Spinal cord (tissue), 10 donors: ENCODE data around the gene HRK. TPM values are rescaled to one million over a fixed set of nuclear protein-coding genes. Genes with fewer than 3 reads are reported as not detected.

Source experiments
- DNase-seq, 6 donors: peaks; one replicate each; pipeline versions ENCODE4 v3.0.0 to v3.0.0-alpha.2; 2013 to 2015; ENCODE audit warnings: low spot score in 6 of 6, low read depth in 4 of 6
- H3K27ac ChIP-seq: one replicate; pipeline ENCODE4 v1.5.1; 2013; ENCODE audit warnings: low read depth, low read length, control low read depth
- H3K27me3 ChIP-seq: one replicate; pipeline ENCODE4 v1.6.1; 2013; ENCODE audit warnings: low read length; ENCODE audit not compliant: control insufficient read depth, insufficient read depth
- H3K36me3 ChIP-seq: one replicate; pipeline ENCODE4 v1.6.1; 2013; ENCODE audit warnings: low read length; ENCODE audit not compliant: control insufficient read depth, insufficient read depth
- H3K4me1 ChIP-seq: one replicate; pipeline ENCODE4 v1.6.1; 2013; ENCODE audit warnings: low read length; ENCODE audit not compliant: control insufficient read depth, insufficient read depth
- H3K4me3 ChIP-seq: one replicate; pipeline ENCODE4 v1.5.1; 2013; ENCODE audit warnings: low read depth, low read length, control low read depth
- H3K9me3 ChIP-seq: one replicate; pipeline ENCODE4 v1.6.1; 2013; ENCODE audit warnings: low read length; ENCODE audit not compliant: control insufficient read depth, insufficient read depth
- WGBS: methylation state at CpG from one replicate; pipeline ENCODE4 v1.1.5; 2013; ENCODE audit warnings: missing lambda C conversion rate; ENCODE audit not compliant: insufficient coverage; 5-methylcytosine and 5-hydroxymethylcytosine counted together
- polyA plus RNA-seq, 2 donors: library from polyadenylated mRNA; unstranded; fragments of 120-200 nt; gene quantifications; one replicate each; pipeline ENCODE4 v1.2.1, GENCODE V29; 2013; ENCODE audit not compliant: insufficient read length in 2 of 2
- total RNA-seq, 2 donors: library from RNA; depleted of rRNA in 1 of 2; stranded (reverse); fragments of 120-200 nt in 1 of 2; fragments of >200 nt in 1 of 2; gene quantifications; one replicate each; pipeline versions ENCODE4 v1.2.3 to v1.2.4, GENCODE V29; 2013 to 2014
- donor health status: healthy.

The HRK gene
- total and polyA plus RNA-seq, 4 donors: 2.5 to 4.2 (median 2.9) TPM

DNA sequence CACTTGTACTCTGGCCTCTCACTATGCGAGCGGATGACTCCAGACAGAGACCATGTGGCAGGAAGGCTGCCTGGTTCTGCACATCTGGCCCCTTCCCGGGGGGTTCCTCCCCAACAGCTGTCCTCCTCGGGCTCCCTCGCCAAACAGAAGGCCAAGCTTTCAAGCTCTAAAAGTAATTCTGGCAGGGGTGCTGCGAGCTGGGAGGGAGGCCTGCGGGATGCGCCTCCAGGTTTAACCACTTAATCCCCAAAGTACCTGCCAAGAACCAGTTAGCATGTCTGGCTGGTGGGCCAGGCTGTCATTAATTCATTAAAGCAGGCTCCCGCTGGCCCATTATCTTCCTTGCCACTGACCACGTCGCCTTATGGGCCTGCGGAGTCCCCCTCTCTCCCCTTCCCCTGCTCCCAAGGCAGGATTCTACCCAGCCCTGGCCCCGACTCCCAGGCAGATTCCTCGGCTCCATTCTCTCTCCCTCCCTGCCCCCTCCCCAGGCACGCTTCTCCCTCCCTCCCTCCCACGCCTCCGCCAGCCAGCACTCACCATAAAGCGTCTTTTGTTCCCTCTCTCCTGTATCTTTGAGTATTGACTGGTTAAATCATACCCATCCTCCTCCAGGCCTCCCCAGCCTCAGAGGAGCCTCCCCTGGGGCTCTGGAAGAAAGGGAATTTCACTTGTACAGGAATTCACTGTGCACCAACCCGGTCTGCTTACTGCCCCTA lies 4.9 kb downstream of the HRK start:
- Histone ChIP-seq H3K4me1 (peaks cover 36% of the 10 kb centered on the region), H3K4me3 (no peak overlapping the region), H3K27me3 (peaks cover 46% of the 10 kb centered on the region), H3K27ac (peak overlapping the region; percentile 25), H3K36me3 (no peaks in the 10 kb centered on the region), H3K9me3 (no peaks in the 10 kb centered on the region)
- WGBS: 4% methylated on average over 14 of the region's 19 CpGs
- peak in 2 of 6 donors; percentile 46 to 76 for DNase-seq

- Histone ChIP-seq H3K27ac (no peak overlapping the region), H3K4me1 (peaks cover 23% of the 10 kb centered on the region), H3K27me3 (peaks cover 32% of the 10 kb centered on the region), H3K9me3 (no peaks in the 10 kb centered on the region), H3K36me3 (no peaks in the 10 kb centered on the region), H3K4me3 (no peak overlapping the region)
- DNase-seq: no peak
- 95% methylated on average over 4 of the region's 4 CpGs for WGBS
These were observed 6.8 kb downstream of the HRK start for GRCh38 chr12:116874324-116874995.

GRCh38 chr12:116870306-116870705 lies 10.9 kb downstream of the HRK start:
- H3K9me3 ChIP-seq: no peaks in the 10 kb centered on the region
- peaks cover 3% of the 10 kb centered on the region for H3K27me3 ChIP-seq
- H3K36me3 ChIP-seq: no peaks in the 10 kb centered on the region
- DNase-seq: no peak
- H3K27ac ChIP-seq: no peak overlapping the region
- H3K4me3 ChIP-seq: no peak overlapping the region
- H3K4me1 ChIP-seq: no peaks in the 10 kb centered on the region
- 100% methylated on average over 2 of the region's 4 CpGs for WGBS

- H3K36me3 ChIP-seq: no peaks in the 10 kb centered on the region
- no peak overlapping the region for H3K4me3 ChIP-seq
- WGBS: 93% methylated on average over 2 of the region's 2 CpGs
- H3K9me3 ChIP-seq: no peaks in the 10 kb centered on the region
- H3K4me1 ChIP-seq: no peaks in the 10 kb centered on the region
- H3K27ac ChIP-seq: no peak overlapping the region
- no peak for DNase-seq
- no peaks in the 10 kb centered on the region for H3K27me3 ChIP-seq
These were observed 13.7 kb downstream of the HRK start for GRCh38 chr12:116867523-116867922.

DNA sequence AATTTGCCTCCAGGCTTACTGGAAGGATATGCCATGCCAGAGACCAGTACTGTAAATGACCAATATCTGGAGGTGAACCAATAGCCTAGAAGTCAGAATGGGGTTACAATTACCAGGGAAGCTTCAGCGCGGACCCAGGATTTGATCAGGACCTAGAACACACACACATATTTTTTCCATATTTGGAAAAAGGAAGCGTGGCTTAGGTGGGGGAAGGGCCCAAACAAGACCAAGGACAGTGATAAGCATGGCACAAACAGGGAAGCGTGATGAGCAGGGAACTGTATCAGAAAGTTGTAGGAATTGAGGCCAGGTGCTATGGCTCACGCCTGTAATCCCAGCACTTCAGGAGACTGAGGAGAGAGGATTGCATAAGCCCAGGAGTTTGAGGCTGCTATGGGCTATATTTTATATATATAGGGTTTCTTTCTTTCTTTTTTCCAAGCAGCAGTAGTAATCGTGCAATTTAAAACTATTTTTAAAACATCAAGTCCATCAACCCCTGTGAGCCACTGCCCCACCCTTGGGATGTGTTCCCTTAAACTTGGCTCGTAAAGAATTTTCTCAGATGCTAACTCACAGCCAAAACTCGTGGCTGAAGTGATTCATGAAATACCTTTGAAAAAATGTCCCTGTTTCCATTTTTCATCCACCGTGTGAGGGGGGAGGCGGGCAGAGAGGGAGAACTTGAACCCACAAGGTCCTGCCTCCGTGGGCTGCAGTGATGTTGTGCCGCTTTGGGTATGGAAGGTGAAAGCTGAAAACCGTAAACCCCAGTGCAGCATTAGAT lies 16.7 kb downstream of the HRK start:
- H3K27me3 ChIP-seq: peaks cover 4% of the 10 kb centered on the region
- H3K36me3 ChIP-seq: no peaks in the 10 kb centered on the region
- H3K4me1 ChIP-seq: peaks cover 11% of the 10 kb centered on the region
- WGBS: 76% methylated on average over 6 of the region's 13 CpGs
- DNase-seq: no peak
- no peaks in the 10 kb centered on the region for H3K9me3 ChIP-seq
- no peak overlapping the region for H3K4me3 ChIP-seq
- no peak overlapping the region for H3K27ac ChIP-seq

DNA sequence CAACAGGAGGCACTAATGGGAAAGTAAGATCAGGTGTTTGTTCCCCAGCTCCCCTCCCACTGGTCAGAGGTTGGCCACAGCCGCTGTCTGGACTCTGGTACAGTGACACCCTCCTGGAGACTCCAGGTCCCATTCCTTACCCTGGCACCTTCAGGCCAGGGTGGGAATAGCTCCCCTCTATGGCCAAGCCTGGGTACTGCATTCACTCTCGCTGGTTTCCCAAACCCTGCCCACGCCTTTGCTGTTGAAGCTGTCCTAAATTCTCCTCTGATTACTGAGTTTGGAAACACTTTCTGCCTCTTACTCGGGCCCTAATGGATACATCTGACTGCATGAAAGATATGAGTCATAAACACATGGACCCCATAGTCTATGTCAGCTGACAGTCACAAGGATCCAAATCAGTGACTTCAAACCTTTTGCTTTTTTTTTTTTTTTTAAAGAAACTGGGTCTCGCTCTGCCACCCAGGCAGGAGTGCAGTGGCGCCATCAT lies 17.9 kb downstream of the HRK start:
- DNase-seq: no peak
- no peaks in the 10 kb centered on the region for H3K9me3 ChIP-seq
- H3K4me3 ChIP-seq: no peak overlapping the region
- 45% methylated on average over 4 of the region's 6 CpGs for WGBS
- H3K27me3 ChIP-seq: peaks cover 4% of the 10 kb centered on the region
- H3K4me1 ChIP-seq: peaks cover 18% of the 10 kb centered on the region
- H3K36me3 ChIP-seq: no peaks in the 10 kb centered on the region
- H3K27ac ChIP-seq: no peak overlapping the region

- Histone ChIP-seq H3K36me3 (no peaks in the 10 kb centered on the region), H3K9me3 (no peaks in the 10 kb centered on the region), H3K4me1 (peaks cover 22% of the 10 kb centered on the region), H3K27me3 (peaks cover 4% of the 10 kb centered on the region), H3K27ac (no peak overlapping the region), H3K4me3 (no peak overlapping the region)
- no peak for DNase-seq
- WGBS: no CpG with 5 or more reads among the region's 4 CpGs
These were observed 19.1 kb downstream of the HRK start for GRCh38 chr12:116862167-116862566.

- WGBS: 66% methylated on average over 3 of the region's 12 CpGs
- Histone ChIP-seq H3K36me3 (no peaks in the 10 kb centered on the region), H3K4me1 (peaks cover 22% of the 10 kb centered on the region), H3K9me3 (no peaks in the 10 kb centered on the region), H3K27me3 (peaks cover 4% of the 10 kb centered on the region), H3K4me3 (no peak overlapping the region), H3K27ac (no peak overlapping the region)
- peak in 2 of 6 donors; percentile 72 to 74 for DNase-seq
These were observed 19.9 kb downstream of the HRK start for GRCh38 chr12:116861320-116861719.

- peaks cover 4% of the 10 kb centered on the region for H3K27me3 ChIP-seq
- H3K4me1 ChIP-seq: peaks cover 22% of the 10 kb centered on the region
- no peaks in the 10 kb centered on the region for H3K36me3 ChIP-seq
- H3K27ac ChIP-seq: no peak overlapping the region
- WGBS: no CpG with 5 or more reads among the region's 3 CpGs
- no peaks in the 10 kb centered on the region for H3K9me3 ChIP-seq
- DNase-seq: no peak
- no peak overlapping the region for H3K4me3 ChIP-seq
These were observed 21.0 kb downstream of the HRK start for GRCh38 chr12:116860263-116860662.
